Myocyte (in vitro differentiated cells): ENCODE data around the gene PITPNM2. TPM values are rescaled to one million over a fixed set of nuclear protein-coding genes. Genes with fewer than 3 reads are reported as not detected.

Experiments
- DNase-seq: peaks from one replicate; pipeline ENCODE4 v3.0.0-alpha.2; 2012; ENCODE audit warnings: low read depth
- total RNA-seq: library from RNA; depleted of rRNA; stranded (reverse); fragments of >200 nt; gene quantifications from 2 replicates; pipeline ENCODE4 v1.2.3, GENCODE V29; 2014

PITPNM2 gene
- total RNA-seq, 1 donor from 2014 or later: 7.2 TPM

DNA sequence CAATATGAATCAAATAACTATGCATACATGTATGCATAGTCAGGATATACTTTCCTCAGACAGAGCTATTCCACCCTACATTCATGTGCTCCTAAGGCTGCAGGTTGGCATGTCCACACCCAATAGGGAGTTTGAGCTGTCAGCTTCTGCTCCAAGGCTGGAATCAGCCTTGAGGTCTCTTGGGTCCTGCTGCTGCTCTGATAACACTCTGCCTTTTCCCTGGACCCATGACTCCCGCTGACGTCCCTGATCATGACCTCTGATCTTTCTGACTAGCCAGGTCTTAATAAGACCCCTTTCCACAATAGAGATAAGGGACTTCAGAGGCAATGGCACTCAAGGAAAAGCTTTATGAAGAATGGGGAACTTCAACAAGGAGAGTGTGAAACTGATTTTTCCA, 5.7 kb downstream of the PITPNM2 start:
- DNase-seq: no peak

DNA sequence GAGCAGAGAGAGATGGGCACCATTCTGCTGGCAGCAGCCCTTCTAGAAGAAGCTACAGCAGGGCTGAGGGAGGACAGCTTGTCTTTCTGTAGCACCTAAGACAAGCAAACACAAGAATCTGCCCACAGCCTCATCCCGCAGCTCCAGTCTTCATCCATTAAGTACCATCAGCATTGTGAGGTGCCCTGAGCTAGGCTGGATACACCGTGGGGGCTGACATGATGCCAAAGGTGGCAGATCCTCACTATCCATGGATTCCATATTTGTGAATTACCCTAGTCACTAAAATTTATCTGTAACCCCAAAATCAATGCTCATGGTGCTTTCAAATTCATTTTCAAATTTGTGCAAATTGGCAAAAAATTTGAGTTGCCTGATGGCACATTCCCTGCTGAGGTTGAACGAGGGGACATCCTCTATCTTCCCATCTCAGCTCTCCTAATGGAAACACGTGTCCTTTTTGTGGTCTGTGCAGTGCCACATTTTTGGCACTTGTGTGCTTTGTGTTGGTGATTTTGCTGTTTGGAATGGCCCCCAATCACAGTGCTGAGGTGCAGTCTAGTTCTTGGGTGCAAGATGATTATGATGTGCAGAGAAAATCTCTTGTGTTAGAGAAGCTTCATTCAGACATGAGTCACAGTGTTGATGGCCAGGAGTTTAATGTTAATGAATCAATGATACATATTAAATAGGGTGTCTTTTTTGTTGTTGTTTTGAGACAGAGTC, 7.0 kb downstream of the PITPNM2 start:
- DNase-seq: no peak

DNA sequence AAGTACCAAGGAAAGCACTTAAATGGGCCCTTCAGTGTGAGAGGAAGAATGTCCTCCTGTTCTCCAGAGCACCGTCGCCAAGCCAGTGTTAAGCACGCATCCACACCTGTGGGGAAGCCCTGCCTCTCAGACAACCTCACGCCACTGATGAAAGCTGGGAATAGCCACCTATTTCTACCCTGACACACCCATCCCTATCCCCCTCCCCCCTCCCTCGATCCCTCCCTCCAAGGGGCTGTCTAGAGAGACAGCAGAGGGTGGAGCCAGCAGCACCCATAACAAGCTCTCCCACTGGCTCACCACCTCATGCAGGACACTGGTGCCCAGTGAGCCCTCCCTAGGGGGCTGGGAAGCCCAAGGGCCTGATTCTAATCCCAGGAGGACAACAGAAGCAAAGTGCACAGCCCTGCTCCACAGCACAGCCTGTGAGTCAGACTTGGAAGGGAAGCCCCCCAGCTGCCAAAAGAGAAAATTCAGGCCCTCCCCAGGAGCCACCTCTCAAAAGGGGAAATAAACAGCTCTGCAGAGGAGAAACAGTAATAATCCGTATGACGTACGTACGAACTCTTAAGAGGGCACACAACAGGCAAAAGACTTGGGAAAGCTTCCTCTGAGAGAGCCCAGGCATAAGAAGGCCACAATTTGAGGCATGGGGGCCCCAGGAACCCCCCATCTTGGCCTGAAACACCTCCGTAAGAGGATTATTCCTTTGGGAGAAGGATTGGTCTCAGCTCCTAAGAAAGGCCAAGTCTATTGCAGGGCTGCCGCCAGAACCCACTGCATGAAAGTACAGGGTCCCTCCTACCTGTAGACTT, 7.8 kb downstream of the PITPNM2 start:
- DNase-seq: no peak

DNA sequence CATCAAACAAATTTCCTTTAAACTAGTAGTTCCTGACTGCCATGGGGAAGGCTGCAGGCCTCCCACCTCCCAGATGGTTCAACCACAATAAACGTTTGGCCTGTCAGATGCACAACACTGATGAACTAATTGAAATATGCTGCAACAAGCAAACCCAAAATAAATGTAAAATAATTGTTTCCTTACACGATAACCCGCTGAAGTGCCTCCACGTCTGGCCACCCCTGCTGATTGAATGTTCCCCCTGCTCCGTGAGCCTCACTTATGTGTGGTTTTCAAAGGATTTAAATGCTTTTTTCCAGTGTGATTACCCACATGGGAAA, 8.4 kb downstream of the PITPNM2 start:
- no peak for DNase-seq

DNA sequence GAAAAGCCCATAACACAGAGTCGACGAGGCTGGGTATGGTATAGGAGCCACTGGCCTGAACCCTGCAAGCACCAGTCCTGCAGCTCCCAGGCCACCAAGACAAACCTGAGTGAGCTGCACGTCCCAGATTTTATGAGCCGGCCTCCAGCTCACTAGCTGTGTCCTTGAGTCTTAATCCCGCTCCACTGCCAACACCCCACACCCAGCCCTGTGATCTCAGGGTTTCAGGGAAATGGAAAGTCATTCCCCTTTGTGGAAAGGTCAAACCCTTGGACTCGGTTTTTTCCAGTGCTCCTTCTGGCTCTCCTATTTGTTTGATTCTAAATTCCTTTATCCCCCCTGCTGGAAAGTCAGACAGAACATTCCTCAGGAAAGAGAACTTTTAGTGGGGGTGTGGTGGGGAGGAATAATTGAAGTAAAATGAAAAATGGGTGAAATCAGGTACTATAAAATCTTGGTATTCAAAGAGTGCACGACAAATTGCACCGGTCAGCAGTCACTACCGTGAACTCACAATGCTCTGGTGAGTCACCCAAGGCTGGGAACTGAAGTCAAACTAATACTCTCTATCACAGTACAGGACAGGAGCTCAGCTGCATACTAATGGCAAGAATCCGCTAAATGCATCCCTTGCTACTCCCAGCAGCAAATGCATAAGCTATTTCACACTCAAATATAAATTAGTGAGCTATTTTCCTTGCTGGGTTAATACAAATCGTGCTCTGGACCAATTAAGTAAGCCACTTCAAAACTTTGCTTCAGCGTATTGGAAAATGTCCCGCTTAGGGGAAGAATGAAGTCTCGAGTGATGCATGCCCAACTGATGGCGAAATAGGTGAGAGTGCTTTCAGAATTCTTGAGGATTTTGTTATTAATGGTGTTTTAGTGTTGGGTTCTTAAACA, 9.0 kb downstream of the PITPNM2 start:
- DNase-seq: peak; percentile 55

DNA sequence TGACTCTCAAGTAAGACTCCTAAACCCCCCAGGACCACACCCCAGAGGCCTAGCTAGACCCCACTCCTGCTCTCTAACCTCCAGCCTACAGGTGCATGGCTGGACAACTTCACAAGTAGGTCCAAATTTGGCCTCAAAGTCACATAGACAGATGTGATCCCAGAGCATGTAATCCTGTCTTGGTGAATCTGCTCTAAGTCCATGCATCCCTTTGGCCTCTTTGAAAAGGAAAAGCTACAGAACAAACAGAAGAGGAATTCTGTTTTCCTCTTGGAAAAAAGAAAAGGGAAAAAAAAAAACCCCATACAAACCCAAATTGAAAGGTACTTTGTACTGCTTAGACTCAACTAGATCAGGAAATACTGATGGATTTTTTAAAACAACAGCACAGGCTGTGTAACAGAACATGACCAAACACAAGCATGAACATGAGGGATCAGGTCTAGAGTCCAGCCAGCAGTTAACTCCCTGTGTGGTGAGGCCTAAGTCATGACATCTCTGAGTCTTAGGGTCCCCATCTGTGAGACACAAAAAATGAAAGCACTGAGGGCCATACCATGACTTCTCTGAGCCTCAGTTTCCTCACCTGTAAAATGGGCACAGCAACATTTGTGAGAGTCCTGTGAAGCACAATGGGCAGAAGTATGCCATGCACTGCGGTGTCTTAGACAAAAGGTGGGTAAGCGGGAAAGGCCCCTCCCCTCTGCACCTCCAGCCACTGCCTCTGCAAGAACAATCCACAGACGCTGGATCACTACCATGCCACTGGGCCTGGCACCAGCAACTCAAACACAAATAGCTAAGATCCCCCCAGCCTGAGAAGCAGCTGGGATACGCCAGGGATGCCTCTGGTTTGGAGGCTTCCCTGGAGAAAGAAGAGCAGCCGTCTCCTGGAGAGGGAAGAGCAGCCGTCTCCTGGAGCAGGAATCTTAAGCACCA, 9.9 kb downstream of the PITPNM2 start:
- no peak for DNase-seq

DNA sequence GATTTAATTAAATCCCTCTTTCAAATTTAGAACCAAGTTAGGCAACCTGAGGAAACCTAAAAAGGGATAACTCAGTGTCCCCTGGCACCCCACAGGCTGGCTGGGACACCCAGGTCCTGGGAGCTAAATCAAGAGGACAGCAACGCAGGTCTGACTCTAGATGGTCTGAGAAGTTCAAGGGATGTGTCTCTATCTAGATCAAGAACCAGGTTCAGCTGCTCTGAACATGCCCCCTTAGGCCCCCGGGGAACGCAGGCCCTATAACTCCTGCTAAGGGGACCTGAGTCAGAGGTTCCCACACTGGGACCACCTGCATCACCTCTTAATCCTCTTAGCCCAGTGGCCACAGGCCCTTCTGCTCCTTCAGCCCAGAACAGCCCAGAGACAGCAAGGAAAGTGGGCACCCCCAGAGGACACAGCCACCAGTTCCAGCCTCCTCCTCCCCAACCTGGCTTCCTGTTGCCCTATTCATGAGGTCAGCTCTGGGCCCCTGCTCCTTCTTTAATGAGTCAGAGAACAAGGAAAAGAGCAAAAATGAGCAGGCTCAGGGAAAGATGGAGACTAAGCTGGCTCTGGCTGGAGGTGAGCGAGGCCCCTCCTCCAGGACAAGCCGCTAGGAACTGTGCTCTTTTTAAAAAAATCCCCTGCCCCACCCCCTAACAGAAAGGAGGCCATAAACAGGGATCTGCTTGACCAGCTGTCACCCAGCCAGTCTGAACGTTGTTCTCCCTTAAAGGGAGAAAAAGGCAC, 10.8 kb downstream of the PITPNM2 start:
- peak; percentile 36 for DNase-seq

DNA sequence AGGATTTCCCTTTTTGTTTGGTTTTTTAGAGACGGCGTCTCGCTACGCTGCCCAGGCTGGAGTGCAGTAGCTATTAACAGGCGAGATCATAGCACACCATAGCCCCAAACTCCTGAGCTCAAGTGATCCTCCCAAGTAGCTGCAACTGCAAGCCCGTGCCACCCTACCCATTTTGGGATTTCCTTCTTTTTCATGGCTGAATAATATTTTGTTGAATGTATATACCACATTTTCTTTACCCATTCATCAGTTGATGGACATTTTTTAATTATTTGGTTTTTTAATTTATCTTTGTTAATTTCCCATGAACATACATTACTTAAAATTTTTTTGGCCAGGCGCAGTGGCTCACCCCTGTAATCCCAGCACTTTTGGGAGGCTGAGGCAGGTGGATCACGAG, 15.2 kb downstream of the PITPNM2 start:
- no peak for DNase-seq

DNA sequence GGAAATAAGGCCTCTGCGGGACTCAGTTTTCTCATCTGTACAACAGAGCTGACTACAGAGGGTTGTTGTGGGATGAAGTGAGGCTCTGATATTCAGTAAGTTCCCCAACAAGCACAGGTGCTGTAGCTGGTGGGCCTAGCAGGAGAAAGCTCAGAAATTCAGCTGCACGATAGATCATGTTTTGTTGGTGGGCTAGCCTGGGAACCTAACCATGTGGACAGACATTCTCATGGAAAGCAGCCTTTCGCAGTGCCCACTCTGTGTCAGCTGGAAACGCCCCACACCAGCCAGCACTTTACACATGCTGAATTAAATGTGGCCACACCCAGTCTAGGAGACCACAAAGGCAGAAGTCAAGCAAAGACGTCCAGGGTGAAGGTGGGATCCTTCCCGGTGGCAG, 16.1 kb downstream of the PITPNM2 start:
- DNase-seq: no peak

DNA sequence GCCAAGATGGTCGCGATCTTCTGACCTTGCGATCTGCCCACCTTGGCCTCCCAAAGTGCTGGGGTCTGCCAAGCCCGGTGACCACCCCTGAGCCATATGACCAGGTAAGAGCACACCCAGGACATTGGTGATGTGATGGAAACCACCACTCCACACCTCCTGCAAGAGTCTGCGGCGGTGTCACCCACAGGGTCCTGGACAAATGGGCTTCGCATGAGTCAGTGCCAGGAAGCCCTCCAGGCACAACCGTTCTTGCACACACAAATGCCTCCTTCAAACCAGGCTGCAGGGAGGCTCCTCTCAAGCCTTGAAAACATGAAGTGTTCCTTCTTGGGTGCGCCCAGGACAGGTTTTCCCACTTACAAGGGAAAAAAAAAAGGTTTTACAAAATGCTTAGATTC, 16.6 kb downstream of the PITPNM2 start:
- DNase-seq: no peak

DNA sequence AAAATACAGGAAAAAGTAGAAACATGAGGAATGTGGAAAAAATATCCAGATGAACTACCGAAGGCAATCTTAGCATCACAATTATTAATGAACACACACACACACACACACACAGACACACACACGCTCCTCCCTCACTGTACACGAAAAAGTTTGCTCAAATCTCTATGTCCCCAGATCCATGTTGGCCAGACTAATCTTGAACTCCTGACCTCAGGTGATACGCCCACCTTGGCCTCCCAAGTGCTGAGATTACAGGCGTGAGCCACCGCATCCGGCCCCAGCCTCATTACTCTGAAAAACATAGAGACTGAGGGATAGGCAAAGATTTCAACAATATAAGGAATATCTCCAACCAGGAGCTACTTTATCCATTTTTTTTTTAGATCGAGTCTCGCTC, 17.2 kb downstream of the PITPNM2 start:
- no peak for DNase-seq

DNA sequence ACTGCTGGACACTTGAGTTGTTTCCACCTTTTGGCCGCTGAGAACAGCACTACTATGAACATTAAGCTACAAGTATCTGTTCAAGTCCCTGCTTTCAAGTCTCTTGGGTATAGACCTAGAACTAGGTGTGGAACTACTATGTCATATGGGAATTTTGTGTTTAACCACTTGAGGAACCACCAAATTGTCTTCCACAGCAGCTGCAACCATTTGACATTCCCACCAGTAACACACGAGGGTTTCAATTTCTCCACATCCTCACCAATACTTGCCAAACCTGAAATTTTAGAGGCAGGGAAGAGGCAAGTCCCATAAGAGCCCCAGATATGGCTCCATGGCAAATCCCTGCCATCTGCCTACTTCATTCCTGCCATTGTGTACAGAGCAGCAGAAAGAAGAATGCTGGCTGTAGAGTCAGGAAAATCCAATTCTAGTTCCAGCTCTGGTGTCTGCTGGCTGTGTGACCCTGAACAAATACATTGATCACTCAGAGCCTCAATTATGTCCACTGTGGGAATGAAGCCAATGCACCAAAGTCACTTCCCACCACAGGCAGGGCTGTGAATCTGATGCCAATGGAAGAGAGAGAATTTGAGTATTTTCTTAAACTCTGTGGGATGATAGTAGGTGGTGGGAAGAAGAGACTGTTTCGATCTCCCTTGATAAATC, 17.8 kb downstream of the PITPNM2 start:
- peak; percentile 87 for DNase-seq

DNA sequence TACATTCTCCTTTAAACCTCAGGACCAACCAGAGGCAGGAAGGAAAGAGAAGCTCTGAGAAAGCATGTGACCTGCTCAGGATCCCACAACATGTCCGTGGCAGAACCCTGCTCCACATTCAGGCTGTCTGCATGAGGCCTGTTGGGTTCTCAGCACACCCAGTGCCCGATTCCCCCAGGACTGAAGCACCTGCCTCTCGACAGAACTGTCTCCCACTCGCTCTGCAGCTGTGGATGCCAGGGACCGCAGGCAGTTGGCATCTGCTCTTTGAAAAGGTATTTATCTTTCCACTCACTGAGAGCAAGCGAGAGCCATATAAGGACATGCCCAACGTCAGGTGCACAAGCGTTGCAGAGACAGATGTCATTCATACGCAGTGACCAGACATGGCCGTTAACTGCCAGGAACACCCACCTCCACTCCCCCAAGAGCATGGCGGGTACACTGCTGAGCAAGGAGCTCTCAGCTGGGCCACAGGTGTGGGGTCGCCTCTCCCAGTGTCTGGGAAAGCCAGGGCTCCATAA, 18.9 kb downstream of the PITPNM2 start:
- peak; percentile 78 for DNase-seq

DNA sequence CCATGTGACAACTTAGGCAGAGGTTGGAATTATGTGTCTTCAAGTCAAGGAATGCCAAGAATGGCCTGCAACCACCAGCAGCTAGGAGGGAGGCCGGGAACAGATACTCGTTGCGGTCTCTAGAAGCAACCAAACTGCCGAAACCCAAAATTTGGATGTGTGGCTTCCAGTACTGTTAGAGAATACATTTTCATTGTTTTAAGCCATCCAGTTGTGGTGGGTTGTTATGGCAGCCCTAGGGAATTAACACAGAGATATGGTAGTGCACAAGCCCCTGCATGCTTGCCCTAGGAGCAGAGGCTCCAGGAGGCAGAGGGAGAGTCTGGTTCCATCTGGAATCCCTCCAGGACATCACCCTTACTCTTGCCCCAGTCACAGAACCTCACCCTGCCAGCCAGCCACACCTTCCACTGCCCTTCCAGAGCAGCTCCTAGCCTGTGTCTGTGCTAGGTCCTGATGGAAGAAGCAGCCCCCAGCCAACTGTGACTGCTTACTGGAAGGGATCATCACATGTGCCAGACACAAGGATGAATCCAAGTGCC, 19.5 kb downstream of the PITPNM2 start:
- DNase-seq: peak; percentile 76

DNA sequence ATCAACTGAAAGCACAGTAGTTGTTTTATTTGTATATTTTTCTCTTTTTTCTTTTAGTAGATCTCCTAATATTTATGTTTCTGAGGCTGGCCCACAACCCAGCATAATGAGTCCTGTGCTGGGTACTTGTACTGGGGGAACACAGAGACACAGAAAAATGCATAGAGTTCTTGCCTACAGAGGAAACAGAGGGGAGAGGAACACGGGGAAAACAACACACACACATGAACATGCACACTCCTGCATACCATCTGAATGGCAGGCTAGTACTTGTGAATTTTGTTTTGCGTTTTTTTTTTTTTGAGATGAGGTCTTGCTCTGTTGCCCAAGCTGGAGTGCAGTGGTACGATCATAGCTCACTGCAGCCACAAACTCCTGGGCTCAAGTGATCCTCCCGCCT, 21.3 kb downstream of the PITPNM2 start:
- no peak for DNase-seq

DNA sequence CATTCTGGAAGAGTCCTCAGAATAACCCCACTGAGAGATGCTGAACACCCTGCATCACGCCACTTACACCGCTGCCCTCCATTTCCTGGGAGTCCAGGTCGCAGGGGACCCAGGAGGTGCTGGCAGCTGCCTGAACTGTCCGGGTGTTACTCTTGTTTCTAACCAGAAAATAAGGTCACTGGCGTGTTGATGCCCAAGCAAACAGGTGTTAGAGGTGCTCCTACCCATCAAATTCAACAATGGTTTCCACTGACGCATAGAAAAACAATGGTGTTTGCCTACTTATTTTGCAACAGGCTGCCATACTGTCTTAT, 23.8 kb downstream of the PITPNM2 start:
- no peak for DNase-seq

DNA sequence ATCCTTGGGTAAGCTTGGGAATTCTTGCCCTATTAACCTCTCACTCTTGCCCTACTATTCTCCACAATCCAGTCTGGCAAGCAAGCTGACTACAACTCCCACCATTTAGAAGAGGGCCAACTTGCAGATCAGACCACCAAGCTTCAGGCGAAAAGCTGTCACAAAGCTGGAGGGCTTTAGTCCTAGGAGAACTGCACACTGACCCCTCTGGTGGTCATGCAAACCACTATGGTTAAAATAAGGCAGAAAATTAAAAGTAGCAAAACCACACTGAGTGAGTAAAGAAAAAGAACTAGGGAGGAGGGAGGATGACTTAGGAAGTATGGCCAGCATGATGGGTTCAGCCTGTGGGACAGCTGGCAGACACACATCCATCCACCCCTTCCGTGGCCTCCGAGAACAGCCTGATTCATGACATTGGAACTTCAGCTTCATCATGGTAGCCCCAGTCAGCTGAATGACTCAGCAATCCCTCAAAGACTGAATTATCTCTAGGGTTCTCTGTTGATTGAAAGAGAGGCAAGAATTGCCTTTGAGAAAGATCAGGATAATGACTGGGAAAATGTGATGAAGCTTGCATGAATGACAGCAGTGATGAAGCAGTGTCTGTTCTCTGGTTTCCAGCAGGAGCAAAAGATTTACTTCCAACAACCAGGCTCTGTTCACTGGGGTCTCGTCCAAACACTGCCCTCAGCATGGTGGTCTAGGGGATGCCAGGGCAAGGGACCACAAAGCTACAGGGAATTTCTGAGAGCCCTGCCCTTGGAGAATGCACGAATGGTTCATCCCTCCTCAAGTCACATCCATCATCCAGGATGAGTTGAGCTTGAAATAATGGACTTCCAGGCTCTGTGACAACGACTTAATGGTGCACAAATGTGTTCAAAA, 24.4 kb downstream of the PITPNM2 start:
- peak; percentile 98 for DNase-seq

DNA sequence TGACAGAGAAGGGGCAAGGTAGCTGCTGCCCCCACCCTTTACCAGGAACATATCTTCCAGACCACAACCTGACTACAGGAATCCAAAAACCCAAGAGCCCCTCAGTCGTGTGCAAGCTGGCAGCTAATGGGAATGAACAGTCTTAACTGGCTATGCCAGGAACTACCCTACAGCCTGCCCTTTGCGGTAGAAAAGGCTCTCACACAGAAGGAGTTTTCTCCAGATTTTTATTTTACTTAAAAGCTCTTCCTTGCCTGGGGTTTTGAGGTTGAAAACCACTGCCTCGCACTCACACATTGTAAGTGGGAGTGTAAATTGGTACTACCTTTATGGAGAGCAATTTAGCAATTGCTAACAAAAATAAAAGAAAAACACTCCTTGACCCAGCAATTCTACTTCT, 28.3 kb downstream of the PITPNM2 start:
- no peak for DNase-seq
